Vagina (tissue), 2 donors: ENCODE measurements around the gene MRC1. TPM values are rescaled to one million over a fixed set of nuclear protein-coding genes. Genes with fewer than 3 reads are reported as not detected.
"Not testable (repeated sequence)": the region's sequence is repeated elsewhere in the genome, so short reads cannot be mapped to it uniquely, and the experiment has no call there.

ENCODE experiments used
- DNase-seq, 2 donors: peaks; one replicate each; pipeline ENCODE4 v3.0.0-alpha.2; 2017; ENCODE audit errors: extremely low spot score in 2 of 2
- H3K27ac ChIP-seq: fragments of 200-600 bp; sonication (generic); one replicate; pipeline ENCODE4 v1.5.1; 2019
- H3K27me3 ChIP-seq: fragments of 200-600 bp; sonication (generic); one replicate; pipeline ENCODE4 v1.5.1; 2019
- H3K36me3 ChIP-seq, 2 donors: fragments of 200-600 bp; sonication (generic); one replicate each; pipeline ENCODE4 v1.5.1; 2017 to 2019
- H3K4me1 ChIP-seq: fragments of 200-600 bp; sonication (generic); one replicate; pipeline ENCODE4 v1.5.1; 2019
- H3K4me3 ChIP-seq, 2 donors: fragments of 200-600 bp; sonication (generic); 1 replicate in 1 of 2; 2 replicates in 1 of 2; pipeline ENCODE4 v1.5.1; 2016 to 2019
- H3K9me3 ChIP-seq: fragments of 200-600 bp; sonication (generic); one replicate; pipeline ENCODE4 v1.5.1; 2019
- POLR2A ChIP-seq, 2 donors: fragments of 450-650 bp; IDR thresholded peaks; one replicate each; pipeline ENCODE4 v1.6.1; 2017; ENCODE audit warnings: antibody characterized with exemption in 2 of 2, mild to moderate bottlenecking in 2 of 2, moderate library complexity in 2 of 2
- POLR2AphosphoS5 ChIP-seq, 2 donors: sonication (generic); formaldehyde crosslinking; IDR thresholded peaks; one replicate each; pipeline ENCODE4 v1.9.0; 2017; ENCODE audit warnings: antibody characterized with exemption in 2 of 2, mild to moderate bottlenecking in 2 of 2, low read depth in 1 of 2; ENCODE audit not compliant: insufficient read depth in 1 of 2
- intact Hi-C: fragments of 100-400 bp; cut with DNase I; formaldehyde crosslinking; loops from one replicate; pipeline ENCODE4 v1.15.1; 2023
- microRNA counts, 2 donors: library from miRNA; unstranded; fragments of <30 nt; microRNA quantifications; one replicate each; lab custom pipeline; 2016 to 2017
- microRNA-seq: library from miRNA; unstranded; fragments of <30 nt; microRNA quantifications from one replicate; pipeline ENCODE4, GENCODE V29; 2017; ENCODE audit warnings: borderline number of aligned reads, borderline replicate concordance
- small RNA-seq: library from RNA; depleted of rRNA; stranded (forward); fragments of <200 nt; gene quantifications from one replicate; pipeline ENCODE3, GENCODE V24; 2016
- total RNA-seq: library from RNA; depleted of rRNA; stranded (reverse); fragments of >200 nt; gene quantifications from one replicate; pipeline ENCODE4 v1.2.3, GENCODE V29; 2016
- TF ChIP-seq, protein P1 (sequence below), 3 experiments: fragments of 450-650 bp in 2 of 3; fragments of 200-600 bp in 1 of 3; sonication (generic) in 1 of 3; IDR thresholded peaks; one replicate each; pipeline ENCODE4 v1.5.1; 2017 to 2019; ENCODE audit warnings: antibody characterized with exemption in 3 of 3, mild to moderate bottlenecking in 2 of 3, moderate library complexity in 2 of 3

Gene MRC1
- total RNA-seq, 1 donor from 2014 or later: 18.9 TPM

GRCh38 chr10:17951868-17952371, 142.8 kb downstream of the MRC1 start, which contains the start of gene SLC39A12:
SLC39A12 (plus strand) TSS chr10:17951918; CDS start chr10:17953277, 1,359 bp downstream.
- intact Hi-C loops: no loop called here
- TF ChIP-seq POLR2AphosphoS5 (IDR thresholded peaks at IDR 0.05; ENCODE audit: insufficient read depth in 1 of 2, low read depth in 1 of 2) (no peak), POLR2A (IDR thresholded peaks at IDR 0.05) (no peak)
- TF ChIP-seq, protein P1, sequence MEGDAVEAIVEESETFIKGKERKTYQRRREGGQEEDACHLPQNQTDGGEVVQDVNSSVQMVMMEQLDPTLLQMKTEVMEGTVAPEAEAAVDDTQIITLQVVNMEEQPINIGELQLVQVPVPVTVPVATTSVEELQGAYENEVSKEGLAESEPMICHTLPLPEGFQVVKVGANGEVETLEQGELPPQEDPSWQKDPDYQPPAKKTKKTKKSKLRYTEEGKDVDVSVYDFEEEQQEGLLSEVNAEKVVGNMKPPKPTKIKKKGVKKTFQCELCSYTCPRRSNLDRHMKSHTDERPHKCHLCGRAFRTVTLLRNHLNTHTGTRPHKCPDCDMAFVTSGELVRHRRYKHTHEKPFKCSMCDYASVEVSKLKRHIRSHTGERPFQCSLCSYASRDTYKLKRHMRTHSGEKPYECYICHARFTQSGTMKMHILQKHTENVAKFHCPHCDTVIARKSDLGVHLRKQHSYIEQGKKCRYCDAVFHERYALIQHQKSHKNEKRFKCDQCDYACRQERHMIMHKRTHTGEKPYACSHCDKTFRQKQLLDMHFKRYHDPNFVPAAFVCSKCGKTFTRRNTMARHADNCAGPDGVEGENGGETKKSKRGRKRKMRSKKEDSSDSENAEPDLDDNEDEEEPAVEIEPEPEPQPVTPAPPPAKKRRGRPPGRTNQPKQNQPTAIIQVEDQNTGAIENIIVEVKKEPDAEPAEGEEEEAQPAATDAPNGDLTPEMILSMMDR (IDR thresholded peaks at IDR 0.05): no peak
- Histone ChIP-seq H3K4me3 (no peak within 1 kb of the TSS), H3K27ac (no peak within 1 kb of the TSS), H3K27me3 (no peaks in the 10 kb centered on the region), H3K9me3 (no peaks in the 10 kb centered on the region), H3K36me3 (no peaks in the 10 kb centered on the region), H3K4me1 (no peaks in the 10 kb centered on the region)
- DNase-seq: no peak

DNA sequence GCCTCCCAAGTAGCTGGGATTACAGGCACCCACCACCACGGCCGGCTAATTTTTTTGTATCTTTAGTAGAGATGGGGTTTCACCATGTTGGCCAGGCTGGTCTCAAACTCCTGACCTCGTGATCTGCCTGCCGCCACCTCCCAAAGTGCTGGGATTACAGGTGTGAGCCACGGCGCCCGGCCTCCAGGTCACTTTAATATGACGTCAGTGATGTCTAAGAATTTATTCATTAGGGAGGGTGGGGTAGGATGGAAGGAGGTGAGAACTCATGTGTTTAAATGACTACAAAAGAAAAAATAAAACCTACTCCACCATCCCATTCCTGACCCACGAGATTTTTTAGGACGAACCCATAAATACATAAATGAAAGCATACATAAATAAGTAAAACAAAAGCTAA, 145.2 kb downstream of the MRC1 start:
- H3K36me3 ChIP-seq, intact Hi-C loops, H3K4me3 ChIP-seq, DNase-seq, H3K4me1 ChIP-seq, H3K9me3 ChIP-seq, H3K27me3 ChIP-seq, H3K27ac ChIP-seq: not testable (repeated sequence)

DNA sequence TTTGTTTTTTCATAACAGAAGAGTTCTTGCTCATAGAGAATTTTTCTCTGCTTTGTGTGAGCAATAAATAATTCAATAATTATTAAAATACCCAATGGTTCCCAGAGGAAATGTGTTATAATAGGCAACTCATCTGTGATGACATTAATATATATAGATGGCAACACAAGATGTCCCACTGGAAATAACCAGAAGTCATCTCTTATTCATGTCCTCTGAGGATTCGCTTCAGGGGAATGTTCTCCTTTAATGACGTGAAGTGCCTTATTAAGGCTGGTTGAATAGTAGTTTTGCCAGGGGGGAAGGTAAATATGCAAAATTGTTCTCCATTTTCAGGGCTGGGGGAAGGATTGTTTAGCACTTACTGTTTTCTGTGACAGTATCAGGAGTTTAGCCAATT, 145.7 kb downstream of the MRC1 start:
- Histone ChIP-seq H3K27me3 (no peaks in the 10 kb centered on the region), H3K4me1 (no peaks in the 10 kb centered on the region), H3K27ac (no peak overlapping the region), H3K9me3 (no peaks in the 10 kb centered on the region), H3K4me3 (no peak overlapping the region), H3K36me3 (no peaks in the 10 kb centered on the region)
- no peak for DNase-seq
- TF ChIP-seq, protein P1 (IDR thresholded peaks at IDR 0.05): no peak
- TF ChIP-seq POLR2AphosphoS5 (IDR thresholded peaks at IDR 0.05; ENCODE audit: insufficient read depth in 1 of 2, low read depth in 1 of 2): no peak
- TF ChIP-seq POLR2A (IDR thresholded peaks at IDR 0.05): no peak
- intact Hi-C loops: no loop called here

GRCh38 chr10:17958049-17958448, 148.9 kb downstream of the MRC1 start:
- H3K4me1 ChIP-seq: no peaks in the 10 kb centered on the region
- H3K27ac ChIP-seq: no peak overlapping the region
- H3K4me3 ChIP-seq: no peak overlapping the region
- H3K27me3 ChIP-seq: no peaks in the 10 kb centered on the region
- no peak for DNase-seq
- no peaks in the 10 kb centered on the region for H3K36me3 ChIP-seq
- no peaks in the 10 kb centered on the region for H3K9me3 ChIP-seq
- TF ChIP-seq, protein P1 (IDR thresholded peaks at IDR 0.05): no peak
- TF ChIP-seq POLR2AphosphoS5 (IDR thresholded peaks at IDR 0.05; ENCODE audit: insufficient read depth in 1 of 2, low read depth in 1 of 2) (no peak), POLR2A (IDR thresholded peaks at IDR 0.05) (no peak)
- intact Hi-C loops: no loop called here

- Histone ChIP-seq H3K4me3 (no peak overlapping the region), H3K4me1 (no peaks in the 10 kb centered on the region), H3K27me3 (no peaks in the 10 kb centered on the region), H3K36me3 (no peaks in the 10 kb centered on the region), H3K9me3 (no peaks in the 10 kb centered on the region), H3K27ac (no peak overlapping the region)
- no peak for DNase-seq
- TF ChIP-seq POLR2AphosphoS5 (IDR thresholded peaks at IDR 0.05; ENCODE audit: insufficient read depth in 1 of 2, low read depth in 1 of 2): no peak
- TF ChIP-seq, protein P1 (IDR thresholded peaks at IDR 0.05): no peak
- TF ChIP-seq POLR2A (IDR thresholded peaks at IDR 0.05): no peak
- intact Hi-C loops: no loop called here
These were observed 150.7 kb downstream of the MRC1 start for GRCh38 chr10:17959870-17960269.

MicroRNAs within 50 kb of the gene (microRNA counts, 767-probe panel; counts per million panel counts)
- 238 to 261 counts per million in 2 donors for microRNA hsa-miR-511 (lab: Ali Mortazavi, UCI)

Small RNAs within 50 kb of the gene (microRNA-seq; reads per million reads assigned to microRNA genes)
- 1.9 reads per million for gene MIR511

Small RNAs within 50 kb of the gene (small RNA-seq; reads per million reads assigned to genes)
- 1.1 reads per million, percentile 26 among the genes with 10 or more reads in this experiment for gene MIR511

Other genes starting within 250 kb of the MRC1 start
- gene HACD1, start 192.0 kb upstream of the MRC1 start, total RNA-seq: 6.4 TPM
- gene STAM, start 165.2 kb upstream of the MRC1 start, total RNA-seq: 16.0 TPM
- not detected for gene TMEM236, start 57.1 kb upstream of the MRC1 start, total RNA-seq
- not detected for gene SLC39A12, start 142.6 kb downstream of the MRC1 start, total RNA-seq